MM.1S (cell line): ENCODE data around the gene MBD3L1.

Experiments used
- DNase-seq: peaks from one replicate; pipeline ENCODE4 v3.0.0-alpha.2; 2015
- H2AFZ ChIP-seq: fragments of 300-600 bp; sonication (generic); 2 replicates; pipeline ENCODE4 v1.6.0; 2016; ENCODE audit warnings: antibody characterized with exemption, low read length
- H3F3A ChIP-seq: fragments of 300-600 bp; sonication (generic); 2 replicates; pipeline ENCODE4 v1.6.1; 2016; ENCODE audit warnings: mild to moderate bottlenecking, antibody characterized with exemption, low read length, moderate library complexity, mixed read lengths; ENCODE audit not compliant: insufficient read depth
- H3K27ac ChIP-seq: fragments of 300-600 bp; sonication (generic); 2 replicates; pipeline ENCODE4 v1.5.1; 2016; ENCODE audit warnings: mild to moderate bottlenecking, low read length
- H3K27me3 ChIP-seq: fragments of 300-600 bp; sonication (generic); replicated peaks from 2 replicates; pipeline ENCODE4 v1.6.0; 2016; ENCODE audit warnings: low read length; ENCODE audit not compliant: insufficient read depth
- H3K36me3 ChIP-seq: fragments of 300-600 bp; sonication (generic); replicated peaks from 2 replicates; pipeline ENCODE4 v1.6.1; 2016; ENCODE audit warnings: mild to moderate bottlenecking, low read length, mixed read lengths; ENCODE audit not compliant: insufficient read depth
- H3K4me1 ChIP-seq: fragments of 300-600 bp; sonication (generic); 2 replicates; pipeline ENCODE4 v1.6.1; 2016; ENCODE audit warnings: low read length, mixed read lengths
- H3K4me2 ChIP-seq: fragments of 300-600 bp; sonication (generic); 2 replicates; pipeline ENCODE4 v1.6.0; 2016; ENCODE audit warnings: low read depth, low read length
- H3K4me3 ChIP-seq: fragments of 300-600 bp; sonication (generic); 2 replicates; pipeline ENCODE4 v1.5.1; 2016; ENCODE audit warnings: low read length, mixed read lengths
- H3K79me2 ChIP-seq: fragments of 300-600 bp; sonication (generic); 2 replicates; pipeline ENCODE4 v1.6.1; 2016; ENCODE audit warnings: mixed run types, low read length, mixed read lengths
- H3K9ac ChIP-seq: fragments of 300-600 bp; sonication (generic); 2 replicates; pipeline ENCODE4 v1.6.1; 2016; ENCODE audit warnings: low read length, mixed read lengths
- H3K9me2 ChIP-seq: fragments of 300-600 bp; sonication (generic); replicated peaks from 2 replicates; pipeline ENCODE4 v1.6.1; 2016; ENCODE audit warnings: mild to moderate bottlenecking, low read length, mixed read lengths; ENCODE audit not compliant: insufficient read depth
- H3K9me3 ChIP-seq: fragments of 300-600 bp; sonication (generic); replicated peaks from 2 replicates; pipeline ENCODE4 v1.6.1; 2016; ENCODE audit warnings: mild to moderate bottlenecking, low read length, mixed read lengths; ENCODE audit not compliant: insufficient read depth
- H4K20me1 ChIP-seq: fragments of 300-600 bp; sonication (generic); 2 replicates; pipeline ENCODE4 v1.6.1; 2016; ENCODE audit warnings: mild to moderate bottlenecking, low read length, moderate library complexity, mixed read lengths; ENCODE audit not compliant: insufficient read depth
- CTCF ChIP-seq: fragments of 300-600 bp; sonication (generic); IDR thresholded peaks from 2 replicates; pipeline ENCODE4 v1.5.1; 2016; ENCODE audit warnings: antibody characterized with exemption, low read length, mixed read lengths
- EZH2 ChIP-seq: fragments of 300-600 bp; sonication (generic); optimal IDR thresholded peaks from 2 replicates; pipeline ENCODE3; 2017; ENCODE audit warnings: low read depth, mild to moderate bottlenecking, antibody characterized with exemption, low read length, mixed read lengths
- EZH2phosphoT487 ChIP-seq: fragments of 300-600 bp; sonication (generic); IDR thresholded peaks from 2 replicates; pipeline ENCODE4 v1.6.1; 2018; ENCODE audit warnings: antibody characterized with exemption, low read length

Gene MBD3L1

DNA sequence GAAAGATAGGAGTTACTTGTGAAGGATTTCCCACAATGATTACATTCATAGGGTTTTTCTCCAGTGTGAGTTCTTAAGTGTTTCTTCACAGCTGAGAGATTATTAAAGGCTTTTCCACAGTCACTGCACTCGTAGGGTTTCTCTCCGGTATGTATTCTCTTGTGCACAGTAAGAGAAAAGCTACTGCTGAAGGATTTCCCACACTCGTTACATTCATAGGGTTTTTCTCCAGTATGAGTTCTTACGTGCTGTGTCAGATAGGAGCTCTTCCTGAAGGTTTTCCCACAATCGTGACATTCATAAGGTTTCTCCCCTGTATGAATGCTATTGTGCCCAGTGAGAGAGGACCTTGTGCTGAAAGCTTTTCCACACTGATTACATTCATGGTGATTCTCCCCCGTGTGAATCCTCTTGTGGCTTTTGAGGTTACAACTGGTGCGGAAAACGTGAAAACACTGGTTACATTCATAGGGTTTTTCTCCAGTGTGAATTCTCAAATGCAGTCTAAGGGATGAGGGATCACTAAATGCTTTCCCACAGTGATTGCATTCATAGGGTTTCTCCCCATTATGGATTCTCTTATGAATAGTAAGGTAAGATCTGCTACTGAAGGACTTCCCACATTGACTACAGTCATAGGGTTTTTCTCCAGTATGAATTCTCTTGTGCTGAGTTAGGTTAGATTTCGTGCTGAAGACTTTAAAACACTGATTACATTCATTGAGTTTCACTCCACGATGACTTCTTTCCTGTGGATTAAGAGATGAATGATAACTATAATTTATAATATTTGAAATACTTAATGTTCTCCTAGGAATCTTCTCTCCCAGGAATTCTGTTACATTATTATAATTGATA lies 20.6 kb upstream of the MBD3L1 start:
- no peak overlapping the region for H3K4me3 ChIP-seq
- peaks cover 6% of the 10 kb centered on the region for H3K36me3 ChIP-seq

DNA sequence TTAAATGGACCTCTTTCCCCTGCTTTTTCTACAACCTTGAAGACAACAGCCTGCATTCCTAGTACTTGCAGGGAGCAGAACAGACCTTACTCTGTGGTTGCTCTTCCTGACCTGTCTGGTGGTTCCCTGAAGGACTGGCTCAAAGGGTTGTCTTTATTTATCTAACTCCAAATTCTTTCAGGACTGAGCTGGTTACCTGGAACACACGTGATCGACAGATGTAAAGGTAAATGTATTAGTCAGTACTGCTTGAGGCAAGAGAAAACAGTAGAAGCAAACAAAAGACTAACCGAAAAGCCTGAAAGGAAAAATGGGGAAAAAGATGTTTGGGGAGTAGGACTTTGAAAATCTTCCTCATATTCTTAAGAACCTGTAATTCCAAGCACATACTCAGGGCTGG lies 18.0 kb upstream of the MBD3L1 start:
- no peaks in the 10 kb centered on the region for H4K20me1 ChIP-seq
- H3K9me3 ChIP-seq = no peaks in the 10 kb centered on the region
- H2AFZ ChIP-seq = no peak overlapping the region
- H3K36me3 ChIP-seq = peaks cover 6% of the 10 kb centered on the region
- H3K4me3 ChIP-seq = no peak overlapping the region
- no peak overlapping the region for H3K27ac ChIP-seq
- no peaks in the 10 kb centered on the region for H3K27me3 ChIP-seq
- H3K79me2 ChIP-seq = no peaks in the 10 kb centered on the region
- no peak for DNase-seq
- no peak overlapping the region for H3K9ac ChIP-seq
- no peaks in the 10 kb centered on the region for H3K9me2 ChIP-seq
- H3K4me1 ChIP-seq = no peaks in the 10 kb centered on the region
- no peak overlapping the region for H3K4me2 ChIP-seq
- H3F3A ChIP-seq = no peaks in the 10 kb centered on the region
- TF ChIP-seq EZH2phosphoT487 (no peak), CTCF (no peak), EZH2 (no peak)

More for the DNA sequence above, 20.6 kb upstream of the MBD3L1 start:
- Histone ChIP-seq H3K27ac (no peak overlapping the region), H3K79me2 (no peaks in the 10 kb centered on the region), H3K4me2 (no peak overlapping the region), H3K27me3 (no peaks in the 10 kb centered on the region), H4K20me1 (no peaks in the 10 kb centered on the region), H3K9me2 (no peaks in the 10 kb centered on the region), H3K9me3 (no peaks in the 10 kb centered on the region), H3K4me1 (no peaks in the 10 kb centered on the region), H2AFZ (no peak overlapping the region), H3F3A (no peaks in the 10 kb centered on the region), H3K9ac (no peak overlapping the region)
- no peak for TF ChIP-seq CTCF
- TF ChIP-seq EZH2 = no peak
- no peak for TF ChIP-seq EZH2phosphoT487
- no peak for DNase-seq

GRCh38 chr19:8815780-8816179 lies 16.4 kb upstream of the MBD3L1 start:
- TF ChIP-seq EZH2phosphoT487 = no peak
- no peak for TF ChIP-seq CTCF
- TF ChIP-seq EZH2 = no peak
- Histone ChIP-seq H3K4me1 (no peaks in the 10 kb centered on the region), H3K4me2 (no peak overlapping the region), H3K27me3 (no peaks in the 10 kb centered on the region), H3K9ac (no peak overlapping the region), H3K79me2 (no peaks in the 10 kb centered on the region), H4K20me1 (no peaks in the 10 kb centered on the region), H3K36me3 (peaks cover 6% of the 10 kb centered on the region), H2AFZ (no peak overlapping the region), H3F3A (no peaks in the 10 kb centered on the region), H3K9me2 (no peaks in the 10 kb centered on the region), H3K4me3 (no peak overlapping the region), H3K27ac (no peak overlapping the region), H3K9me3 (no peaks in the 10 kb centered on the region)
- DNase-seq = no peak
